ENCODE results near the gene CNTNAP2. TPM values are rescaled to one million over a fixed set of nuclear protein-coding genes. Genes with fewer than 3 reads are reported as not detected.

Gene CNTNAP2
- total RNA-seq, 2 experiments from 2014 or later, result not detected

GRCh38 chr7:146654048-146654447, 537.4 kb downstream of the CNTNAP2 start:
- Mint-ChIP-seq H3K36me3 (ENCODE audit: low read depth) (no peaks in the 10 kb centered on the region), H3K27ac (no peak overlapping the region), H3K27me3 (no peaks in the 10 kb centered on the region), H3K9me3 (no peaks in the 10 kb centered on the region), H3K4me1 (ENCODE audit: low read depth) (peaks cover 8% of the 10 kb centered on the region), H3K4me3 (no peak overlapping the region)
- Histone ChIP-seq H3K27ac (ENCODE audit: low read depth in 1 of 2, low read length in 2 of 2) (no peak overlapping the region), H3K4me1 (ENCODE audit: insufficient read depth, low read length) (no peaks in the 10 kb centered on the region), H3K9me3 (ENCODE audit: control insufficient read depth in 1 of 2, insufficient read depth in 1 of 2, low read length in 2 of 2) (peaks cover 0 to 3% of the 10 kb centered on the region in 2 experiments), H3K27me3 (ENCODE audit: control insufficient read depth in 1 of 2, insufficient read depth in 2 of 2, low read length in 2 of 2) (no peaks in the 10 kb centered on the region), H3K4me3 (ENCODE audit: low read length) (no peak overlapping the region), H3K36me3 (ENCODE audit: insufficient read depth, low read length) (no peaks in the 10 kb centered on the region)
- intact Hi-C loops (cut with DNase I, micrococcal nuclease), result no loop called here
- ChIA-PET CTCF (no interaction called here), POLR2A (no interaction called here)
- no peak for TF ChIP-seq CTCF (IDR thresholded peaks at IDR 0.05)
- ATAC-seq (ENCODE audit: poor library complexity), result no peak
- no peak for DNase-seq

- H3K27me3 ChIP-seq (ENCODE audit: control insufficient read depth in 1 of 2, insufficient read depth in 2 of 2, low read length in 2 of 2), result no peaks in the 10 kb centered on the region
- Mint-ChIP-seq H3K27ac (no peak overlapping the region), H3K4me1 (ENCODE audit: low read depth) (peaks cover 8% of the 10 kb centered on the region), H3K9me3 (no peaks in the 10 kb centered on the region), H3K36me3 (ENCODE audit: low read depth) (no peaks in the 10 kb centered on the region), H3K27me3 (no peaks in the 10 kb centered on the region), H3K4me3 (no peak overlapping the region)
- DNase-seq (no peak), ATAC-seq (ENCODE audit: poor library complexity) (no peak)
- TF ChIP-seq CTCF (IDR thresholded peaks at IDR 0.05), result no peak
- ChIA-PET POLR2A (no interaction called here), CTCF (interaction anchor here (0.9 kb wide), 1 partner anchor 10 kb away, joined by 3 read pairs; no protein-coding TSS in a partner anchor)
- H3K9me3 ChIP-seq (ENCODE audit: control insufficient read depth in 1 of 2, insufficient read depth in 1 of 2, low read length in 2 of 2), result peaks cover 0 to 3% of the 10 kb centered on the region in 2 experiments
- no peaks in the 10 kb centered on the region for H3K4me1 ChIP-seq (ENCODE audit: insufficient read depth, low read length)
- intact Hi-C loops (cut with DNase I, micrococcal nuclease), result no loop called here
- H3K36me3 ChIP-seq (ENCODE audit: insufficient read depth, low read length), result no peaks in the 10 kb centered on the region
- H3K4me3 ChIP-seq (ENCODE audit: low read length), result no peak overlapping the region
- no peak overlapping the region for H3K27ac ChIP-seq (ENCODE audit: low read depth in 1 of 2, low read length in 2 of 2)
These were observed 539.6 kb downstream of the CNTNAP2 start for GRCh38 chr7:146655928-146656797.

DNA sequence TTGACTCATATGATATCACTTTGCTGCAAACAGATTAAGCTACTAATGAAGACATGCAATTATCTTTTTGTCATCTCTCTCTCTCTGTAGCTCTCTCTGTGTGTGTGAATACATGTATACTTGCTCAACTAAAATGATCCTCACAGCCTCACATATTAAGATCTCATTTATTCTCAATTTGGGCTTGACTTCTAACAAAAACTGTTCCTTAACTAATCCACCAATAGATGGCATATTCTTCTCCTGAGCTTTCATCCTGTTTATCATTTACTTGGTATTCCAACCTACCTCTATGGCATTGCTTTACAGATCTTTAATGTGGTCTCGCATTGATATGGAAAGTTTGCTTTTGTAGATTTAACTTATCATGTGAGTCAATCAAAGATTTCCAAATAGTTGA, 540.4 kb downstream of the CNTNAP2 start:
- H3K9me3 Mint-ChIP-seq, result no peaks in the 10 kb centered on the region
- no peaks in the 10 kb centered on the region for H3K27me3 ChIP-seq (ENCODE audit: control insufficient read depth in 1 of 2, insufficient read depth in 2 of 2, low read length in 2 of 2)
- POLR2A ChIA-PET, result no interaction called here
- no peaks in the 10 kb centered on the region for H3K36me3 ChIP-seq (ENCODE audit: insufficient read depth, low read length)
- peaks cover 8% of the 10 kb centered on the region for H3K4me1 Mint-ChIP-seq (ENCODE audit: low read depth)
- no peak overlapping the region for H3K4me3 ChIP-seq (ENCODE audit: low read length)
- no peaks in the 10 kb centered on the region for H3K4me1 ChIP-seq (ENCODE audit: insufficient read depth, low read length)
- H3K9me3 ChIP-seq (ENCODE audit: control insufficient read depth in 1 of 2, insufficient read depth in 1 of 2, low read length in 2 of 2), result peaks cover 0 to 4% of the 10 kb centered on the region in 2 experiments
- intact Hi-C loops (cut with DNase I, micrococcal nuclease), result no loop called here
- DNase-seq (no peak), ATAC-seq (ENCODE audit: poor library complexity) (no peak)
- no peak overlapping the region for H3K4me3 Mint-ChIP-seq
- no peak overlapping the region for H3K27ac Mint-ChIP-seq
- H3K36me3 Mint-ChIP-seq (ENCODE audit: low read depth), result no peaks in the 10 kb centered on the region
- no peak overlapping the region for H3K27ac ChIP-seq (ENCODE audit: low read depth in 1 of 2, low read length in 2 of 2)
- no peaks in the 10 kb centered on the region for H3K27me3 Mint-ChIP-seq
- no peak for TF ChIP-seq CTCF (IDR thresholded peaks at IDR 0.05)
- CTCF ChIA-PET, result interaction anchor here (0.9 kb wide), 1 partner anchor 9 kb away, joined by 3 read pairs; no protein-coding TSS in a partner anchor

Data from CD4-positive, alpha-beta T cell (primary cell).